ENCODE measurements around the gene PAGR1. TPM values are rescaled to one million over a fixed set of nuclear protein-coding genes. Genes with fewer than 3 reads are reported as not detected.
A peak's percentile ranks its signal among the peaks of the same experiment; 100 is the strongest.

Gene PAGR1
- total and polyA plus RNA-seq, 2 of the 8 experiments (the other 6 are each of a cell fraction or from before 2014, with no cell fraction given) = 35.4 to 56.4 TPM

DNA sequence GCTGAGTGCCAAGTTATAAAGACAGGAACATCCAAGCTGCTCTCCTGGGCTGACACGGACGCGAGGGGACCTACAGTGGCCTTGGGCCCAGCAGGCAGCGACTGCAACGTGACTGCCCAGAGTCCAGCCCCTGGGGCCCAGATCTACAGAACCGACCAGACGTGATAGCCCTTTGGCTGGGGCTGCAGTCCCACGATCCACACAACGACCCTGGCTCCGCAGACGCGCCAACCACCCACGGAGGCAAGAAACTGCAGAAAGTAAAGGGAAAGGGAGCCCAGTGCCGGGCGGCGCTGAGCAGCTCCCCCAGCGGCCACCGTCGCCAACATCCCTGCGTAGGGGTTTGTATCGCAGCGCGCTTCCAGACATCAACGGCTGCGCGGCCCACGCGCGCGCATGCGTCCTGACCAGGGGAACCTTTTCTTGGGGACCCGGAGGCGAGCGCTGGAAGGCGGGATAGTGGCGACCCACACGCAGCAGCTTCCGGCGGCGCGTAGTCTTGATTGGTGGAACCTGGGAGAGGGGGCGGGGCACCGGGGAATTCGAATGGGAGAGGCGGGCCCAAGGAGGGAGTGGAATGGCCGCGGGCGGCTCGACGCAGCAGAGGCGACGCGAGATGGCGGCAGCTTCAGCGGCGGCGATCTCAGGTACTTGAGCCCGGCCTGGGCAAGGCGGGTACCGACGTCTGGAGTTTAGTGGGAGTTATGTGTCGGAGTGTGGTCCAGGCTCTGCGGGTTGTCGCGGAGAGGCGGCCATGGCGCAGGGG is 25.6 kb upstream of the PAGR1 start, which contains the start of gene KIF22 (continued):
- TF ChIP-seq TBP (IDR thresholded peaks at IDR 0.05; ENCODE audit: low read depth, low read length) (peak; percentile 75), CREB1 (IDR thresholded peaks at IDR 0.05) (peak; percentile 76), KDM5A (IDR thresholded peaks at IDR 0.05; ENCODE audit: low read length) (peak; percentile 63), POLR2AphosphoS5 (IDR thresholded peaks at IDR 0.05; ENCODE audit: low read depth, low read length) (peak; percentile 86), HDAC2 (IDR thresholded peaks at IDR 0.05; ENCODE audit: borderline replicate concordance in 1 of 2, low read depth in 2 of 2, low read length in 2 of 2) (peak in 1 of 2 experiments; percentile 85; a peak in 1 of 4 replicates), EP300 (IDR thresholded peaks at IDR 0.05; ENCODE audit: borderline replicate concordance in 1 of 2, low read depth in 2 of 2, low read length in 2 of 2) (peak in 1 of 2 experiments; percentile 79; a peak in 1 of 3 replicates), PHF8 (conservative IDR thresholded peaks at IDR 0.05; ENCODE audit: low read depth, low read length) (peak; percentile 94), MAFK (IDR thresholded peaks at IDR 0.05; ENCODE audit: low read depth, low read length) (no peak), TAF1 (IDR thresholded peaks at IDR 0.05; ENCODE audit: low read depth, low read length) (peak; percentile 84), KDM1A (IDR thresholded peaks at IDR 0.05; ENCODE audit: borderline replicate concordance, low read length) (peak; percentile 32; the same call in 1 of the 2 replicates), JUN (IDR thresholded peaks at IDR 0.05; ENCODE audit: low read depth, low read length) (no peak), SP2 (IDR thresholded peaks at IDR 0.05; ENCODE audit: low read length) (peak; percentile 16; the same call in 1 of the 2 replicates), SIN3A (conservative IDR thresholded peaks at IDR 0.05 in 1 of 2, IDR thresholded peaks at IDR 0.05 in 1 of 2; ENCODE audit: low read depth in 1 of 2, low read length in 2 of 2) (peak; percentile 38 to 67; a peak in 1 of 4 replicates), CHD2 (IDR thresholded peaks at IDR 0.05; ENCODE audit: low read length) (no peak; the same call in 1 of the 2 replicates), YY1 (IDR thresholded peaks at IDR 0.05; ENCODE audit: low read depth, low read length) (peak; percentile 94), JUND (IDR thresholded peaks at IDR 0.05; ENCODE audit: low read length) (no peak), ZNF274 (IDR thresholded peaks at IDR 0.05; ENCODE audit: borderline replicate concordance, extremely low read depth, low read length) (no peak), SRF (IDR thresholded peaks at IDR 0.05; ENCODE audit: low read depth, low read length) (0 out of 2 replicates have a peak, but pooled peaks have one; percentile 7)
- TF ChIP-seq, protein P1, sequence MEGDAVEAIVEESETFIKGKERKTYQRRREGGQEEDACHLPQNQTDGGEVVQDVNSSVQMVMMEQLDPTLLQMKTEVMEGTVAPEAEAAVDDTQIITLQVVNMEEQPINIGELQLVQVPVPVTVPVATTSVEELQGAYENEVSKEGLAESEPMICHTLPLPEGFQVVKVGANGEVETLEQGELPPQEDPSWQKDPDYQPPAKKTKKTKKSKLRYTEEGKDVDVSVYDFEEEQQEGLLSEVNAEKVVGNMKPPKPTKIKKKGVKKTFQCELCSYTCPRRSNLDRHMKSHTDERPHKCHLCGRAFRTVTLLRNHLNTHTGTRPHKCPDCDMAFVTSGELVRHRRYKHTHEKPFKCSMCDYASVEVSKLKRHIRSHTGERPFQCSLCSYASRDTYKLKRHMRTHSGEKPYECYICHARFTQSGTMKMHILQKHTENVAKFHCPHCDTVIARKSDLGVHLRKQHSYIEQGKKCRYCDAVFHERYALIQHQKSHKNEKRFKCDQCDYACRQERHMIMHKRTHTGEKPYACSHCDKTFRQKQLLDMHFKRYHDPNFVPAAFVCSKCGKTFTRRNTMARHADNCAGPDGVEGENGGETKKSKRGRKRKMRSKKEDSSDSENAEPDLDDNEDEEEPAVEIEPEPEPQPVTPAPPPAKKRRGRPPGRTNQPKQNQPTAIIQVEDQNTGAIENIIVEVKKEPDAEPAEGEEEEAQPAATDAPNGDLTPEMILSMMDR (IDR thresholded peaks at IDR 0.05; ENCODE audit: control extremely low read depth in 1 of 3, insufficient read depth in 1 of 3, low read depth in 1 of 3, low read length in 3 of 3) = peak; percentile 78 to 84 (median 81)
- TF ChIP-seq, protein P2, sequence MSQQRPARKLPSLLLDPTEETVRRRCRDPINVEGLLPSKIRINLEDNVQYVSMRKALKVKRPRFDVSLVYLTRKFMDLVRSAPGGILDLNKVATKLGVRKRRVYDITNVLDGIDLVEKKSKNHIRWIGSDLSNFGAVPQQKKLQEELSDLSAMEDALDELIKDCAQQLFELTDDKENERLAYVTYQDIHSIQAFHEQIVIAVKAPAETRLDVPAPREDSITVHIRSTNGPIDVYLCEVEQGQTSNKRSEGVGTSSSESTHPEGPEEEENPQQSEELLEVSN (IDR thresholded peaks at IDR 0.05) = peak; percentile 73
